HepG2 (cell line): ENCODE results near the gene SH2D7. TPM values are rescaled to one million over a fixed set of nuclear protein-coding genes. Genes with fewer than 3 reads are reported as not detected.

Experiments used
- ATF2 ChIP-seq: sonication (generic); formaldehyde crosslinking; IDR thresholded peaks from 2 replicates; pipeline ENCODE4 v1.4.0; 2020; ENCODE audit warnings: missing genetic modification reagents
- CBFB ChIP-seq: sonication (generic); formaldehyde crosslinking; IDR thresholded peaks from 2 replicates; pipeline ENCODE4 v1.4.0; 2020; ENCODE audit warnings: missing genetic modification reagents
- HOXA3 ChIP-seq: sonication (generic); formaldehyde crosslinking; IDR thresholded peaks from 2 replicates; pipeline ENCODE4 v1.5.0; 2020; ENCODE audit warnings: missing genetic modification reagents
- IRF2 ChIP-seq: IDR thresholded peaks from 2 replicates; pipeline ENCODE4 v1.6.1; 2018; ENCODE audit warnings: missing genetic modification reagents, missing compliant biosample characterization
- KLF9 ChIP-seq: IDR thresholded peaks from 2 replicates; pipeline ENCODE4 v1.6.1; 2016; ENCODE audit warnings: low read depth
- MAX ChIP-seq: IDR thresholded peaks from 2 replicates; pipeline ENCODE4 v1.6.1; 2012; ENCODE audit warnings: inconsistent platforms
- MTF1 ChIP-seq: sonication (generic); formaldehyde crosslinking; IDR thresholded peaks from 2 replicates; pipeline ENCODE4 v1.5.0; 2020; ENCODE audit warnings: missing genetic modification reagents
- RFXANK ChIP-seq: IDR thresholded peaks from 2 replicates; pipeline ENCODE4 v1.6.1; 2016
- SIN3B ChIP-seq: fragments of 150-350 bp; IDR thresholded peaks from 2 replicates; pipeline ENCODE4 v1.6.1; 2014; ENCODE audit warnings: low read length
- SRSF4 ChIP-seq: fragments of 200-400 bp; formaldehyde crosslinking; IDR thresholded peaks from one replicate; pipeline ENCODE4 v1.6.1; 2018; ENCODE audit warnings: mild to moderate bottlenecking, low read depth, low read length, moderate library complexity; ENCODE audit not compliant: poor library complexity, severe bottlenecking
- TERF1 ChIP-seq: sonication (generic); formaldehyde crosslinking; IDR thresholded peaks from 2 replicates; pipeline ENCODE4 v1.8.0; 2022; ENCODE audit warnings: mild to moderate bottlenecking, missing genetic modification reagents, moderate library complexity
- ZNF318 ChIP-seq: sonication (generic); formaldehyde crosslinking; IDR thresholded peaks from 2 replicates; pipeline ENCODE4 v1.4.0; 2020; ENCODE audit warnings: mild to moderate bottlenecking, missing genetic modification reagents
- ZNF501 ChIP-seq: sonication (generic); formaldehyde crosslinking; IDR thresholded peaks from 2 replicates; pipeline ENCODE4 v1.5.1; 2020; ENCODE audit warnings: mild to moderate bottlenecking, moderate library complexity, missing genetic modification reagents
- ZNF563 ChIP-seq: sonication (generic); formaldehyde crosslinking; IDR thresholded peaks from 2 replicates; pipeline ENCODE4 v1.8.0; 2022; ENCODE audit warnings: mild to moderate bottlenecking, moderate library complexity, missing genetic modification reagents
- ZNF616 ChIP-seq: sonication (generic); formaldehyde crosslinking; IDR thresholded peaks from 2 replicates; pipeline ENCODE4 v1.5.0; 2020; ENCODE audit warnings: low read depth, mild to moderate bottlenecking, missing genetic modification reagents
- ZNF746 ChIP-seq: sonication (generic); formaldehyde crosslinking; IDR thresholded peaks from 2 replicates; pipeline ENCODE4 v1.8.0; 2022; ENCODE audit warnings: mild to moderate bottlenecking, missing genetic modification reagents
- ZSCAN31 ChIP-seq: sonication (generic); formaldehyde crosslinking; IDR thresholded peaks from 2 replicates; pipeline ENCODE4 v1.5.0; 2020; ENCODE audit warnings: low read depth, mild to moderate bottlenecking, missing genetic modification reagents
- polyA plus RNA-seq, 8 experiments: library from polyadenylated mRNA; depleted of rRNA in 3 of 8; stranded (reverse) in 7 of 8; unstranded in 1 of 8; fragments of >200 nt; fragmentation: Illumina TruSeq in 4 of 8; extraction: Trizol in 4 of 8; gene quantifications; 2 replicates each; pipeline versions ENCODE4 v1.2.1 to v1.2.3, GENCODE V29; 2011 to 2016; ENCODE audit warnings: low read depth in 4 of 8, missing spikeins in 1 of 8, mixed read lengths in 1 of 8; ENCODE audit not compliant: insufficient read depth in 1 of 8
- total RNA-seq, 5 experiments: library from RNA; depleted of rRNA; stranded (reverse); fragments of >200 nt; fragmentation: Illumina TruSeq; extraction: Trizol; gene quantifications; 2 replicates each; pipeline ENCODE4 v1.2.3, GENCODE V29; 2016; ENCODE audit warnings: low read depth in 1 of 5
- TF ChIP-seq, protein P1 (sequence below): sonication (generic); formaldehyde crosslinking; IDR thresholded peaks from 2 replicates; pipeline ENCODE4 v1.4.0; 2020; ENCODE audit warnings: missing genetic modification reagents, borderline replicate concordance

Gene SH2D7
- total and polyA plus RNA-seq, 2 of the 13 experiments (the other 11 are each of a cell fraction or from before 2014, with no cell fraction given) = not detected

DNA sequence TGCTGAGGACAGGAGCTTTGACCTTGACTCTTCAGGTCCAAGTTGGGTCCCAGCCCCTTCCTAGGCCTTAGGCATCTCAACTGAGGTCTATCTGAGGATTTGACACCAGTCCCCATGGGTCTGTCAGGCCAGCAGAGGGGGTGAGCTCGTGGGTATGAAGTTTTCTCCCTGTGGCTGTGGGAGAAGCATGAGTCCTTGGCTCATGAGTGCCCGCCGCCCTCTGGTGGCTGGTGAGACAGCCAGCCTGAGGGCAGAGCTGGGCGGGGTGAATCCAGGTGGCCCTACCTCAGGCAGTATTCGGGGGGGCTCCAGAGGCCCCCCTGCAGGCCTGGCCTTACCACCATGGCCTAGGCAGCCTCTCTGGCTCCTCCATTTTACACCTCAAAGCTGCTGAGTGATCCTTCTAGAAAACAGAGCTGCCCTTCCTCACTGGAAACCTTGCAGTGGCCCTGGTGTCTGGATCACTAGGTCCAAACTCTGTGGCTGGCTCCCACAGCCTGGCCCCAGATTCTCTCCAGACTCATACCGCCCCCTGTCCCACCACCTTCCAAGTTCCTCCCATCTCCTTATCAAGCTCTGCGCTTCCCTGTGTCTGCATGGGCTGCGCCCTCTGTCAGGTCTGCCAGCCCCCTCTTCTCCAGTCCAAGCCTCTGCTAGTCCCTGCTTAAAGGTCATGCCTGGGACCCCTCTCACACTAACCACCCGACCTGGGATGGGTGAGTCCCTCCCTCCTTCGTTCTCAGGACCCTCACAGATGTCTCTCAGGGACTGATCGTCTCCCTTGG is 16.1 kb downstream of the SH2D7 start (continued):
- TF ChIP-seq ZNF318 (CRISPR knock-in tag) (no peak), HOXA3 (CRISPR knock-in tag) (no peak), ZSCAN31 (0 out of 2 replicates have a peak, but pooled peaks have one; percentile 42), IRF2 (CRISPR knock-in tag) (0 out of 2 replicates have a peak, but pooled peaks have one; percentile 36), SIN3B (no peak), KLF9 (CRISPR knock-in tag) (no peak), ATF2 (CRISPR knock-in tag) (no peak), MTF1 (CRISPR knock-in tag) (no peak), ZNF746 (CRISPR knock-in tag) (no peak), RFXANK (no peak), CBFB (CRISPR knock-in tag) (no peak), ZNF563 (CRISPR knock-in tag) (no peak), TERF1 (CRISPR knock-in tag) (no peak), SRSF4 (no peak), MAX (peak; percentile 31; the same call in 1 of the 2 replicates), ZNF501 (CRISPR knock-in tag) (peak; percentile 29; the same call in 1 of the 2 replicates), ZNF616 (CRISPR knock-in tag) (no peak)
- TF ChIP-seq, protein P1, sequence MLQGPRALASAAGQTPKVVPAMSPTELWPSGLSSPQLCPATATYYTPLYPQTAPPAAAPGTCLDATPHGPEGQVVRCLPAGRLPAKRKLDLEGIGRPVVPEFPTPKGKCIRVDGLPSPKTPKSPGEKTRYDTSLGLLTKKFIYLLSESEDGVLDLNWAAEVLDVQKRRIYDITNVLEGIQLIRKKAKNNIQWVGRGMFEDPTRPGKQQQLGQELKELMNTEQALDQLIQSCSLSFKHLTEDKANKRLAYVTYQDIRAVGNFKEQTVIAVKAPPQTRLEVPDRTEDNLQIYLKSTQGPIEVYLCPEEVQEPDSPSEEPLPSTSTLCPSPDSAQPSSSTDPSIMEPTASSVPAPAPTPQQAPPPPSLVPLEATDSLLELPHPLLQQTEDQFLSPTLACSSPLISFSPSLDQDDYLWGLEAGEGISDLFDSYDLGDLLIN (CRISPR knock-in tag) = no peak
